ENCODE measurements around the gene RIF1. TPM values are rescaled to one million over a fixed set of nuclear protein-coding genes. Genes with fewer than 3 reads are reported as not detected.
"Not testable (repeated sequence)": the region's sequence is repeated elsewhere in the genome, so short reads cannot be mapped to it uniquely, and the experiment has no call there.

RIF1 gene
- total RNA-seq, 1 donor from 2014 or later: 39.1 TPM

DNA sequence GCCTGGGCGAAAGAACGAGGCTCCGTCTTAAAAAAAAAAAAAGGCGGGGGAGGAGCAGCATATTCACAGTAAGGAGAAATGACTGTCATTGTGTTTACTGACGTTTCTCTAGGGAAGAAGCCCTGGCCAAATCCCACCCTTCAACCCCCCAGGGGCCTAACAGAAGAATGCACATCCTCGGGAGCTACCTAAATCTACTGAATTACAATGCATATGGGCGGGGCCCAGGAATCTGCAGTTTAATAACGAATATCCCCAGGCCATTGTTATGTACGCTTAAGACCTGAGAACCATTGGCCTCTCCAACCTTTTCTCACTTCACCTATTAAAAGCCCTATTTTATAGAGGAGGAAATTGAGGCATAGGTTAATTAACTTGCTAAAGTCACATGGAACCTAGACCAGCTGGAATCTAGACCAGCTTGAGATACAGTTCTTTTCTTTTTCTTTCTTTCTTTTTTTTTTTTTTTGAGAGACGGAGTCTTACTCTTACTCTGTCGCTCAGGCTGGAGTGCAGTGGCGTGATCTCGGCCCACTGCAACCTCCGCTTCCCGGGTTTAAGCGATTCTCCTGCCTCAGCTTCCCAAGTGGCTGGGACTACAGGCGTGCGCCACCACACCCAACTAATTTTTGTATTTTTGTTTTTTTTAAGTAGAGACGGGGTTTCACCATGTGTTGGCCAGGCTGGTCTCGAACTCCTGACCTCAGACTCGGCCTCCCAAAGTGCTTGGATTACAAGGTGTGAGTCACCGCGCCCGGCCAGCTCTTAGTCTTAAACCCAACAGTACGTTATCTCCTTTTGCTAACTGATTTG is 708 bp upstream of the RIF1 start:
- H3K4me1 Mint-ChIP-seq (ENCODE audit: low read depth, unreplicated experiment): no peaks in the 10 kb centered on the region
- no peaks in the 10 kb centered on the region for H3K27me3 ChIP-seq (ENCODE audit: insufficient read depth, low read length)
- TF ChIP-seq, protein P1, sequence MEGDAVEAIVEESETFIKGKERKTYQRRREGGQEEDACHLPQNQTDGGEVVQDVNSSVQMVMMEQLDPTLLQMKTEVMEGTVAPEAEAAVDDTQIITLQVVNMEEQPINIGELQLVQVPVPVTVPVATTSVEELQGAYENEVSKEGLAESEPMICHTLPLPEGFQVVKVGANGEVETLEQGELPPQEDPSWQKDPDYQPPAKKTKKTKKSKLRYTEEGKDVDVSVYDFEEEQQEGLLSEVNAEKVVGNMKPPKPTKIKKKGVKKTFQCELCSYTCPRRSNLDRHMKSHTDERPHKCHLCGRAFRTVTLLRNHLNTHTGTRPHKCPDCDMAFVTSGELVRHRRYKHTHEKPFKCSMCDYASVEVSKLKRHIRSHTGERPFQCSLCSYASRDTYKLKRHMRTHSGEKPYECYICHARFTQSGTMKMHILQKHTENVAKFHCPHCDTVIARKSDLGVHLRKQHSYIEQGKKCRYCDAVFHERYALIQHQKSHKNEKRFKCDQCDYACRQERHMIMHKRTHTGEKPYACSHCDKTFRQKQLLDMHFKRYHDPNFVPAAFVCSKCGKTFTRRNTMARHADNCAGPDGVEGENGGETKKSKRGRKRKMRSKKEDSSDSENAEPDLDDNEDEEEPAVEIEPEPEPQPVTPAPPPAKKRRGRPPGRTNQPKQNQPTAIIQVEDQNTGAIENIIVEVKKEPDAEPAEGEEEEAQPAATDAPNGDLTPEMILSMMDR (IDR thresholded peaks at IDR 0.05; ENCODE audit: insufficient read depth, low read depth, low read length): no peak
- no peak for TF ChIP-seq EZH2 (IDR thresholded peaks at IDR 0.05; ENCODE audit: insufficient read depth, low read length)
- peaks cover 43% of the 10 kb centered on the region for H3K79me2 ChIP-seq (ENCODE audit: insufficient read depth, low read length)
- no peaks in the 10 kb centered on the region for H3K27me3 Mint-ChIP-seq (ENCODE audit: low read depth, unreplicated experiment)
- H3K9ac ChIP-seq (ENCODE audit: low read length): peak overlapping the region; percentile 97
- H4K20me1 ChIP-seq (ENCODE audit: insufficient read depth, low read length): peaks cover 5% of the 10 kb centered on the region
- peak overlapping the region; percentile 87 for H3K4me2 ChIP-seq (ENCODE audit: low read length)
- DNase-seq (ENCODE audit: low read depth) (no peak), FAIRE-seq (no peak)
- peak overlapping the region; percentile 98 for H3K4me3 Mint-ChIP-seq (ENCODE audit: unreplicated experiment)
- peak overlapping the region; percentile 98 for H2AFZ ChIP-seq (ENCODE audit: low read depth, low read length)
- H3K27ac Mint-ChIP-seq (ENCODE audit: unreplicated experiment): peak overlapping the region; percentile 63
- peak overlapping the region; percentile 96 for H3K27ac ChIP-seq (ENCODE audit: low read depth, low read length)
- peak overlapping the region; percentile 92 for H3K4me3 ChIP-seq (ENCODE audit: insufficient read depth, low read depth, low read length)
- H3K36me3 ChIP-seq (ENCODE audit: insufficient read depth, low read length): peaks cover 5% of the 10 kb centered on the region
- peaks cover 2% of the 10 kb centered on the region for H3K36me3 Mint-ChIP-seq (ENCODE audit: low read depth, unreplicated experiment)
- H3K4me1 ChIP-seq (ENCODE audit: insufficient read depth, low read length): no peaks in the 10 kb centered on the region
- H3K9me3 Mint-ChIP-seq (ENCODE audit: unreplicated experiment): no peaks in the 10 kb centered on the region
- H3K9me3 ChIP-seq (ENCODE audit: insufficient read depth, low read depth, low read length): no peaks in the 10 kb centered on the region

DNA sequence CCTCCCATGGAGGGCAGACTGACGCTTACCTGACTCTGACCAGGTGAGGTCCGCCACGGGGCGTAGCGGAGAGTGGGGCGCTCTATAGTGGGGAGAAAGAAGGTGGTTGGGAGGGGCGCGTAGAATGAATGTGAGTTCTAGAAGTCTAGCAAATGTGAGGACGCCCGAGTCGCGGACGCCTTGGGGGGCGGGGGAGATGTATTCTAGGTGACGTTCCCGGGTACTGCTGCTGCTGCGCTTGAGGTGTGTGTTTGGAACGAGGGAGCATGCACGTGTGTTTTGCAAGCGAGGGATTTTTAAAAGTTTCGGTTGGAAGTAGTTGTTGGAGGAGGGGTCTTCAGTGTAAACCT is 758 bp downstream of the RIF1 start:
- Mint-ChIP-seq H3K9me3 (ENCODE audit: unreplicated experiment) (no peaks in the 10 kb centered on the region), H3K4me3 (ENCODE audit: unreplicated experiment) (peak overlapping the region; percentile 98), H3K27ac (ENCODE audit: unreplicated experiment) (peak overlapping the region; percentile 63), H3K36me3 (ENCODE audit: low read depth, unreplicated experiment) (peaks cover 2% of the 10 kb centered on the region), H3K27me3 (ENCODE audit: low read depth, unreplicated experiment) (no peaks in the 10 kb centered on the region), H3K4me1 (ENCODE audit: low read depth, unreplicated experiment) (no peaks in the 10 kb centered on the region)
- Histone ChIP-seq H3K27me3 (ENCODE audit: insufficient read depth, low read length) (no peaks in the 10 kb centered on the region), H3K9me3 (ENCODE audit: insufficient read depth, low read depth, low read length) (no peaks in the 10 kb centered on the region), H3K4me2 (ENCODE audit: low read length) (peak overlapping the region; percentile 87), H4K20me1 (ENCODE audit: insufficient read depth, low read length) (peaks cover 5% of the 10 kb centered on the region), H3K27ac (ENCODE audit: low read depth, low read length) (peak overlapping the region; percentile 96), H3K36me3 (ENCODE audit: insufficient read depth, low read length) (peaks cover 9% of the 10 kb centered on the region), H3K79me2 (ENCODE audit: insufficient read depth, low read length) (peaks cover 53% of the 10 kb centered on the region), H2AFZ (ENCODE audit: low read depth, low read length) (peak overlapping the region; percentile 98), H3K4me3 (ENCODE audit: insufficient read depth, low read depth, low read length) (peak overlapping the region; percentile 92), H3K9ac (ENCODE audit: low read length) (peak overlapping the region; percentile 97), H3K4me1 (ENCODE audit: insufficient read depth, low read length) (no peaks in the 10 kb centered on the region)
- FAIRE-seq (no peak), DNase-seq (ENCODE audit: low read depth) (no peak)
- TF ChIP-seq, protein P1 (IDR thresholded peaks at IDR 0.05; ENCODE audit: insufficient read depth, low read depth, low read length): no peak
- no peak for TF ChIP-seq EZH2 (IDR thresholded peaks at IDR 0.05; ENCODE audit: insufficient read depth, low read length)

DNA sequence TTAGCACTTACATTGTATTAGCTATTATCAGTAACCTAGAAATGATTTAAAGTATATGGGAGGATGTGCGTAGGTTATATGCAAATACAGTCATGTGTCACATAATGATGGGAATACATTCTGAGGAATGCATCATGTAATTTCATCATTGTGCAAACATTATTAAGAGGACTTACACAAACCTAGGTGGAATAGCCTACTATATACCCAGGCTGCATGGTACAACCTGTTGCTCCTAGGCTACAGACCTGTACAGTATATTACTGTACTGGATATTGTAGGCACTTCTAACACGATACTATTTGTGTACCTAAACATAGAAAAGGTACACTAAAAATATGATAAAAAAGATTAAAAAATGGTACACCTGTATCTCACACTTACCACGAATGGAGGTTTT is 7.9 kb downstream of the RIF1 start:
- Histone ChIP-seq H3K79me2 (ENCODE audit: insufficient read depth, low read length) (peaks cover 58% of the 10 kb centered on the region), H4K20me1 (ENCODE audit: insufficient read depth, low read length) (peaks cover 4% of the 10 kb centered on the region), H3K4me1 (ENCODE audit: insufficient read depth, low read length) (no peaks in the 10 kb centered on the region), H3K9me3 (ENCODE audit: insufficient read depth, low read depth, low read length) (no peaks in the 10 kb centered on the region), H2AFZ (ENCODE audit: low read depth, low read length) (no peak overlapping the region), H3K4me2 (ENCODE audit: low read length) (no peak overlapping the region), H3K36me3 (ENCODE audit: insufficient read depth, low read length) (peaks cover 44% of the 10 kb centered on the region), H3K27me3 (ENCODE audit: insufficient read depth, low read length) (no peaks in the 10 kb centered on the region), H3K9ac (ENCODE audit: low read length) (no peak overlapping the region), H3K27ac (ENCODE audit: low read depth, low read length) (no peak overlapping the region), H3K4me3 (ENCODE audit: insufficient read depth, low read depth, low read length) (no peak overlapping the region)
- DNase-seq (ENCODE audit: low read depth) (no peak), FAIRE-seq (no peak)
- peaks cover 7% of the 10 kb centered on the region for H3K36me3 Mint-ChIP-seq (ENCODE audit: low read depth, unreplicated experiment)
- H3K27me3 Mint-ChIP-seq (ENCODE audit: low read depth, unreplicated experiment): no peaks in the 10 kb centered on the region
- no peak for TF ChIP-seq EZH2 (IDR thresholded peaks at IDR 0.05; ENCODE audit: insufficient read depth, low read length)
- TF ChIP-seq, protein P1 (IDR thresholded peaks at IDR 0.05; ENCODE audit: insufficient read depth, low read depth, low read length): no peak
- H3K9me3 Mint-ChIP-seq (ENCODE audit: unreplicated experiment): no peaks in the 10 kb centered on the region
- no peak overlapping the region for H3K4me3 Mint-ChIP-seq (ENCODE audit: unreplicated experiment)
- H3K27ac Mint-ChIP-seq (ENCODE audit: unreplicated experiment): no peak overlapping the region
- H3K4me1 Mint-ChIP-seq (ENCODE audit: low read depth, unreplicated experiment): no peaks in the 10 kb centered on the region

DNA sequence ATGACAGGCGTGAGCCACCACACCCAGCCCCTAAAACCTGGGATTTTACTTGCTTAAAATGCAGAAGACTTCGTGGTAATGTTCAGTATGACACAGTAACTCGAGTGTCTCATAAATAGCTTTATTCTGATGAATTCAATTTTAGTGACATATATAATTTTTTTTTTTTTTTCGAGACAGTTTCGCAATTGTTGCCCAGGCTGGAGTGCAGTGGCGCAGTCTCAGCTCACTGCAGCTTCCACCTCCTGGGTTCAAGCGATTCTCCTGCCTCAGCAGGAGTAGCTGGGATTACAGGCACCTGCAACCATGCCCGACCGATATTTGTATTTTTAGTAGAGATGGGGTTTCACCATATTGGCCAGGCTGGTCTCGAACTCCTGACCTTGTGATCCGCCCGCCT is 12.0 kb downstream of the RIF1 start:
- not testable (repeated sequence) for H3K9me3 Mint-ChIP-seq (ENCODE audit: unreplicated experiment); H4K20me1 ChIP-seq (ENCODE audit: insufficient read depth, low read length); H3K4me3 ChIP-seq (ENCODE audit: insufficient read depth, low read depth, low read length); FAIRE-seq; H3K4me1 Mint-ChIP-seq (ENCODE audit: low read depth, unreplicated experiment); H3K27ac Mint-ChIP-seq (ENCODE audit: unreplicated experiment); H3K4me3 Mint-ChIP-seq (ENCODE audit: unreplicated experiment); H3K27me3 Mint-ChIP-seq (ENCODE audit: low read depth, unreplicated experiment); H3K4me2 ChIP-seq (ENCODE audit: low read length); H3K9me3 ChIP-seq (ENCODE audit: insufficient read depth, low read depth, low read length); H3K27ac ChIP-seq (ENCODE audit: low read depth, low read length); H3K27me3 ChIP-seq (ENCODE audit: insufficient read depth, low read length); H2AFZ ChIP-seq (ENCODE audit: low read depth, low read length); H3K4me1 ChIP-seq (ENCODE audit: insufficient read depth, low read length); H3K9ac ChIP-seq (ENCODE audit: low read length); DNase-seq (ENCODE audit: low read depth)
- H3K36me3 ChIP-seq (ENCODE audit: insufficient read depth, low read length): peaks cover 36% of the 10 kb centered on the region
- H3K79me2 ChIP-seq (ENCODE audit: insufficient read depth, low read length): peaks cover 53% of the 10 kb centered on the region
- H3K36me3 Mint-ChIP-seq (ENCODE audit: low read depth, unreplicated experiment): peaks cover 18% of the 10 kb centered on the region
